GM12873 (cell line): ENCODE data around the gene BBS9.

Experiments
- TF ChIP-seq, protein P1 (sequence below): IDR thresholded peaks from 2 replicates; pipeline ENCODE4 v1.5.1; 2012; ENCODE audit warnings: low read depth, mild to moderate bottlenecking, moderate library complexity, low read length, control low read depth; ENCODE audit not compliant: insufficient read depth; ENCODE audit errors: missing control alignments

BBS9 gene

GRCh38 chr7:33563651-33564050 is 434.3 kb downstream of the BBS9 start:
- TF ChIP-seq, protein P1, sequence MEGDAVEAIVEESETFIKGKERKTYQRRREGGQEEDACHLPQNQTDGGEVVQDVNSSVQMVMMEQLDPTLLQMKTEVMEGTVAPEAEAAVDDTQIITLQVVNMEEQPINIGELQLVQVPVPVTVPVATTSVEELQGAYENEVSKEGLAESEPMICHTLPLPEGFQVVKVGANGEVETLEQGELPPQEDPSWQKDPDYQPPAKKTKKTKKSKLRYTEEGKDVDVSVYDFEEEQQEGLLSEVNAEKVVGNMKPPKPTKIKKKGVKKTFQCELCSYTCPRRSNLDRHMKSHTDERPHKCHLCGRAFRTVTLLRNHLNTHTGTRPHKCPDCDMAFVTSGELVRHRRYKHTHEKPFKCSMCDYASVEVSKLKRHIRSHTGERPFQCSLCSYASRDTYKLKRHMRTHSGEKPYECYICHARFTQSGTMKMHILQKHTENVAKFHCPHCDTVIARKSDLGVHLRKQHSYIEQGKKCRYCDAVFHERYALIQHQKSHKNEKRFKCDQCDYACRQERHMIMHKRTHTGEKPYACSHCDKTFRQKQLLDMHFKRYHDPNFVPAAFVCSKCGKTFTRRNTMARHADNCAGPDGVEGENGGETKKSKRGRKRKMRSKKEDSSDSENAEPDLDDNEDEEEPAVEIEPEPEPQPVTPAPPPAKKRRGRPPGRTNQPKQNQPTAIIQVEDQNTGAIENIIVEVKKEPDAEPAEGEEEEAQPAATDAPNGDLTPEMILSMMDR = no peak

DNA sequence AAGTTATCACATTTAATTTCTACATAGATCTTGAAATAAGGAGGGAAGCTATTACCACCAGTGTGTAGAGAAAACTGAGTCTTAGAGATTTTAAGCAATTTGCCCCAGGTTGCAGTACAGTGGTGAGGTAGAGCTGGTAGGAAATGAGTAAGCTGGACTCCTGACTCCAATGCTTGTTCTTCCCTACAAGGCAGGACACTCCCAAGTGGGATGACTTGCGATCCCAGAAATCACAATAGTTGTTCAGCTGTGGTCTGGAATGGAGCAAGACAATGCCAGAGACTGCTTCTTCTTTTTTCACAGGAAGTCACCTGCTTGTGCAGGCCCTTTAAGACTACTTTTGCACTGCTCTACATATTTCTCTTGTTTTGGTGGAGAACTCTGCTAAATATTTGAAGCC is 448.8 kb downstream of the BBS9 start:
- TF ChIP-seq, protein P1 = no peak

DNA sequence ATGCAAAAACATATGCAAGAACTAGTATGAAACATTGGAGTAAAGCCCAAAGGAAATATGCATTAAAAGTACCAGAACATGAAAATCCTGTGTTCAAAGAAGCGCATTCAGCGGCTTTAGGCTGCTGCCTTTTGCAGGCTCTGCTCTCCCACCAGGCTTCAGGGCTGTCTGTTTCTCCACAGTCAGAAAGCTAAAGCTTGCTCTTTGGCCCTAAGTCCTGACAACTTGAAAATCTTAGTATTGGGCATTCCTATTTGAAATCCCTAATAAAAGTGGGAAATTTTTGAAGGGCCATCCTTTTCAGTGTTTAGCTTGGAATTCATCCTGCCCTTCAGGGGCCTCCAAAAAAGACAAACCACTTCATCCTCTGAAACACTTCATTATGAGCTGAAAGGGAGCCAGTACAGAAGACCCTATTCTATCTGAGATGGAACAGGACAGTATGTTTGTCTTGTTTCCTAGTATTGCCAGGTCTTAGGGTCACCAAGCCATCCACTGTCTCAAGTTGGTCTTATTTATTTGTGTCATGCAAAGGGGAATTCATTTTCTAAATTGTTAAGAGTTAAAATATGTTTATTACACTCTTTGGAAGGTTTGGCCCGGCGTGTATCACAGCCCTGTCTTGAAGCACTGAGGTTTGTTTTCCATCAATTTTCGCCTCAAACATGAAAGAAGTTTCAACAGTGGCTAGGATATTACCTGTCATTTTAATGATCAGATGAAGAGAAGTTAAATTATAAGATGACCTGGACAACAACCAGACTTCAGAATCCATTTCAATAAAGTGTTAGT is 449.7 kb downstream of the BBS9 start:
- TF ChIP-seq, protein P1 = no peak

DNA sequence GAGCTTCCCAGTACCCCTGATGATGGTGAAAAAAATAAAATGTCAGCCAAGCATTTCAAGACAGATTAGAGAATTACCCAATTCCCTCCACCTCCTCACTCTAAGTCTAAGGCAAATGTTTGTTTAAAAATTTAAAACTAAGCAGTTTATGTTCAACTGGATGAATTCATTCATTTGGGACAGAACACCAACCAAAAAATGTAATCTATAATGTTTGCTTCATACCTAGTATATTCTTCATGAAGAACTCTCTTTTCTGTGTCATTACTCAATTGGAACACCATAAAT is 450.3 kb downstream of the BBS9 start:
- TF ChIP-seq, protein P1 = no peak

- TF ChIP-seq, protein P1 = no peak
These were observed 451.9 kb downstream of the BBS9 start for GRCh38 chr7:33581236-33581635.

- TF ChIP-seq, protein P1 = no peak
These were observed 452.7 kb downstream of the BBS9 start for GRCh38 chr7:33582104-33582503.

- TF ChIP-seq, protein P1 = no peak
These were observed 453.2 kb downstream of the BBS9 start for GRCh38 chr7:33582533-33582932.
